ENCODE results near the gene CCDC159.

DNA sequence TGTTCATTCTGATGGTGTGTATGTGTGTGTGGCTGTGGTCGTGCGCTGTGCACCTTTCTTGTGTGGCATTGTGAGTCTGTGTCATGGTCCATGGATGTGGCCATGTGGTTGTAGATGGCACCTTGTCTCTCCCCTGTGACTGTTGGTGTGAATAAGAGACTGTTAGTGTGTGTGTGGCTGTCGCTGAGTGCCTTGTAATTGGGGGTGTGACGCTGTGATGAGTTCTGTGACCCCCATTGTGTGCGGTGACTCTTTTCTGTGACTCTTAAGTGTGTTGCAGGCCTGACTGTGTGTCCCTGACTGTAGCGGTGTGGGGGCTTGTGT is 9.7 kb downstream of the CCDC159 start:
- TF ChIP-seq CTCF (IDR thresholded peaks at IDR 0.05) = no peak
- no peak for TF ChIP-seq SP1 (CRISPR knock-in tag; conservative IDR thresholded peaks at IDR 0.05)
- no peak for TF ChIP-seq TEAD4 (CRISPR knock-in tag; IDR thresholded peaks at IDR 0.05)
- TF ChIP-seq NFYB (CRISPR knock-in tag; conservative IDR thresholded peaks at IDR 0.05; ENCODE audit: low read depth) = no peak
- no peak for TF ChIP-seq ATF3 (CRISPR knock-in tag; conservative IDR thresholded peaks at IDR 0.05)
- TF ChIP-seq FOXP1 (CRISPR knock-in tag; IDR thresholded peaks at IDR 0.05; ENCODE audit: borderline replicate concordance) = no peak
- TF ChIP-seq GABPB1 (CRISPR knock-in tag; IDR thresholded peaks at IDR 0.05) = no peak
- no peak for TF ChIP-seq ATF2 (CRISPR knock-in tag; IDR thresholded peaks at IDR 0.05; ENCODE audit: borderline replicate concordance, low read depth)
- no peak for TF ChIP-seq ZNF512 (CRISPR knock-in tag; IDR thresholded peaks at IDR 0.05; ENCODE audit: borderline replicate concordance)
- no peak for TF ChIP-seq MXD4 (CRISPR knock-in tag; IDR thresholded peaks at IDR 0.05; ENCODE audit: borderline replicate concordance)
- TF ChIP-seq IRF2 (CRISPR knock-in tag; IDR thresholded peaks at IDR 0.05; ENCODE audit: borderline replicate concordance, low read depth) = no peak
- no peak for TF ChIP-seq ZBTB21 (CRISPR knock-in tag; IDR thresholded peaks at IDR 0.05; ENCODE audit: borderline replicate concordance)
- no peak for TF ChIP-seq ELF4 (CRISPR knock-in tag; IDR thresholded peaks at IDR 0.05; ENCODE audit: low read depth)
- no peak for TF ChIP-seq NR2C2 (CRISPR knock-in tag; IDR thresholded peaks at IDR 0.05)
